SK-N-SH (cell line): Measurements from ENCODE around the gene TTC39B. TPM values are rescaled to one million over a fixed set of nuclear protein-coding genes. Genes with fewer than 3 reads are reported as not detected.

ENCODE experiments used
- CTCF ChIA-PET: fragments of 300-600, 350-600 bp; formaldehyde crosslinking; extraction: SDS; loops from one replicate; lab custom pipeline; 2021; lab: Yijun Ruan, JAX
- POLR2A ChIA-PET: fragments of 350-600 bp; sonication (Branson Sonifier 250); formaldehyde crosslinking; extraction: SDS; loops from one replicate; lab custom pipeline; 2020; ENCODE audit warnings: antibody characterized with exemption, inconsistent platforms; lab: Yijun Ruan, JAX
- DNase-seq: peaks from one replicate; pipeline ENCODE4 v3.0.0; 2012
- H2AFZ ChIP-seq: fragments of 200-600 bp; sonication (generic); 2 replicates; pipeline ENCODE4 v1.8.1; 2016; ENCODE audit warnings: antibody characterized with exemption, mild to moderate bottlenecking, low read depth
- H3F3A ChIP-seq: fragments of 200-600 bp; sonication (generic); replicated peaks from 2 replicates; pipeline ENCODE3; 2016; ENCODE audit warnings: antibody characterized with exemption, mild to moderate bottlenecking; ENCODE audit not compliant: insufficient read depth
- H3K27ac ChIP-seq, 2 experiments: fragments of 200-500 bp in 1 of 2; fragments of 200-600 bp in 1 of 2; sonication (Bioruptor generic) in 1 of 2; sonication (generic), shearing (Covaris generic) in 1 of 2; 2 replicates each; pipeline versions ENCODE4 v1.5.1 to v1.6.1; 2014 to 2016; ENCODE audit warnings: low read depth in 2 of 2, inconsistent platforms in 1 of 2, low read length in 1 of 2, mild to moderate bottlenecking in 1 of 2, mixed read lengths in 1 of 2
- H3K27me3 ChIP-seq: fragments of 200-600 bp; sonication (generic), shearing (Covaris generic); 2 replicates; pipeline ENCODE4 v1.6.1; 2016; ENCODE audit warnings: mixed run types; ENCODE audit not compliant: insufficient read depth
- H3K36me3 ChIP-seq, 2 experiments: fragments of 200-500 bp in 1 of 2; fragments of 200-600 bp in 1 of 2; sonication (Bioruptor generic) in 1 of 2; sonication (generic) in 1 of 2; replicated peaks in 1 of 2; 2 replicates each; pipeline versions ENCODE3 to v1.5.1; 2014 to 2016; ENCODE audit warnings: low read length in 1 of 2, mild to moderate bottlenecking in 1 of 2; ENCODE audit not compliant: insufficient read depth in 2 of 2, control insufficient read depth in 1 of 2
- H3K4me1 ChIP-seq, 2 experiments: fragments of 200-500 bp in 1 of 2; fragments of 200-600 bp in 1 of 2; sonication (Bioruptor generic) in 1 of 2; sonication (generic), shearing (Covaris generic) in 1 of 2; 2 replicates each; pipeline versions ENCODE4 v1.5.1 to v1.6.1; 2014 to 2016; ENCODE audit warnings: low read depth in 1 of 2, low read length in 1 of 2, mixed run types in 1 of 2; ENCODE audit not compliant: insufficient read depth in 2 of 2, control insufficient read depth in 1 of 2
- H3K4me2 ChIP-seq: fragments of 200-600 bp; sonication (generic), shearing (Covaris generic); 2 replicates; pipeline ENCODE4 v1.6.1; 2017; ENCODE audit warnings: mixed run types
- H3K4me3 ChIP-seq, 2 experiments: fragments of 200-500 bp in 1 of 2; fragments of 200-600 bp in 1 of 2; sonication (Bioruptor generic) in 1 of 2; sonication (generic), shearing (Covaris generic) in 1 of 2; 2 replicates each; pipeline versions ENCODE4 v1.5.1 to v1.8.1; 2014 to 2016; ENCODE audit warnings: low read depth in 2 of 2, inconsistent platforms in 1 of 2, low read length in 1 of 2, mild to moderate bottlenecking in 1 of 2, mixed read lengths in 1 of 2, moderate library complexity in 1 of 2
- H3K79me2 ChIP-seq: fragments of 200-600 bp; sonication (generic); 2 replicates; pipeline ENCODE4 v1.8.1; 2017; ENCODE audit warnings: mild to moderate bottlenecking; ENCODE audit not compliant: insufficient read depth
- H3K9ac ChIP-seq: fragments of 200-600 bp; sonication (generic); 2 replicates; pipeline ENCODE4 v1.6.1; 2017; ENCODE audit warnings: mixed run types
- H3K9me2 ChIP-seq: fragments of 200-600 bp; sonication (generic); 2 replicates; pipeline ENCODE4 v1.6.1; 2017; ENCODE audit warnings: mixed run types
- H3K9me3 ChIP-seq: fragments of 200-600 bp; sonication (generic); 2 replicates; pipeline ENCODE4 v1.6.1; 2017; ENCODE audit warnings: mixed run types, mild to moderate bottlenecking, moderate library complexity
- H4K20me1 ChIP-seq: fragments of 200-600 bp; sonication (generic); 2 replicates; pipeline ENCODE4 v1.6.1; 2017; ENCODE audit warnings: mild to moderate bottlenecking, mixed run types; ENCODE audit not compliant: insufficient read depth
- CTCF ChIP-seq: fragments of 200-600 bp; sonication (generic); IDR thresholded peaks from 2 replicates; pipeline ENCODE4 v1.6.1; 2017; ENCODE audit warnings: antibody characterized with exemption, mild to moderate bottlenecking, moderate library complexity
- ELF1 ChIP-seq: IDR thresholded peaks from 2 replicates; pipeline ENCODE4 v1.4.0; 2012
- EP300 ChIP-seq, 2 experiments: IDR thresholded peaks; 2 replicates each; pipeline versions ENCODE4 v1.4.0 to v1.6.1; 2012; ENCODE audit warnings: borderline replicate concordance in 1 of 2, low read depth in 1 of 2, low read length in 1 of 2
- EZH2phosphoT487 ChIP-seq: fragments of 200-600 bp; sonication (generic); IDR thresholded peaks from 2 replicates; pipeline ENCODE4 v1.6.1; 2017; ENCODE audit warnings: low read depth, mixed run types, mild to moderate bottlenecking, antibody characterized with exemption, moderate library complexity, borderline replicate concordance
- FOXJ3 ChIP-seq: sonication (generic); formaldehyde crosslinking; IDR thresholded peaks from 2 replicates; pipeline ENCODE4 v1.5.1; 2020; ENCODE audit warnings: mild to moderate bottlenecking, missing genetic modification reagents
- GABPA ChIP-seq: IDR thresholded peaks from 2 replicates; pipeline ENCODE4 v1.4.0; 2012; ENCODE audit warnings: low read depth, mild to moderate bottlenecking
- GATA2 ChIP-seq: sonication (generic); formaldehyde crosslinking; IDR thresholded peaks from 2 replicates; pipeline ENCODE4 v1.5.0; 2020; ENCODE audit warnings: mild to moderate bottlenecking, missing genetic modification reagents
- IRF3 ChIP-seq: fragments of 150-350 bp; IDR thresholded peaks from 2 replicates; pipeline ENCODE4 v1.6.1; 2016; ENCODE audit warnings: mild to moderate bottlenecking, low read depth, low read length
- JUND ChIP-seq: IDR thresholded peaks from 2 replicates; pipeline ENCODE4 v1.4.0; 2012
- MAX ChIP-seq: IDR thresholded peaks from 2 replicates; pipeline ENCODE4 v1.4.0; 2012; ENCODE audit warnings: low read depth
- MEF2A ChIP-seq: IDR thresholded peaks from 2 replicates; pipeline ENCODE4 v1.4.0; 2012; ENCODE audit warnings: low read depth, borderline replicate concordance
- POLR2AphosphoS5 ChIP-seq: IDR thresholded peaks from 2 replicates; pipeline ENCODE4 v1.6.1; 2012; ENCODE audit warnings: low read depth, low read length
- RAD21 ChIP-seq: IDR thresholded peaks from 2 replicates; pipeline ENCODE4 v1.6.1; 2012; ENCODE audit warnings: mild to moderate bottlenecking, low read length
- RCOR1 ChIP-seq: fragments of 150-350 bp; IDR thresholded peaks from 2 replicates; pipeline ENCODE4 v1.6.1; 2017; ENCODE audit warnings: antibody characterized with exemption, low read length
- RFX5 ChIP-seq: IDR thresholded peaks from 2 replicates; pipeline ENCODE4 v1.6.1; 2012; ENCODE audit warnings: mild to moderate bottlenecking, improper control_type of control experiment, low read length
- RXRA ChIP-seq: IDR thresholded peaks from 2 replicates; pipeline ENCODE4 v1.4.0; 2012; ENCODE audit warnings: low read depth, mild to moderate bottlenecking, borderline replicate concordance
- SIN3A ChIP-seq: IDR thresholded peaks from 2 replicates; pipeline ENCODE4 v1.6.1; 2012; ENCODE audit warnings: low read depth, mild to moderate bottlenecking, low read length, moderate library complexity, borderline replicate concordance
- SMC3 ChIP-seq: IDR thresholded peaks from 2 replicates; pipeline ENCODE4 v1.6.1; 2012; ENCODE audit warnings: low read depth, low read length, improper control_type of control experiment
- TAF1 ChIP-seq: IDR thresholded peaks from 2 replicates; pipeline ENCODE4 v1.6.1; 2012; ENCODE audit warnings: low read depth, mild to moderate bottlenecking, low read length, moderate library complexity, borderline replicate concordance
- TCF12 ChIP-seq: IDR thresholded peaks from 2 replicates; pipeline ENCODE4 v1.4.0; 2012
- WGBS: methylation state at CpG from one replicate; pipeline ENCODE4 v1.1.6; 2017; ENCODE audit warnings: low lambda C conversion rate; 5-methylcytosine and 5-hydroxymethylcytosine counted together
- polyA plus RNA-seq, 3 experiments: library from polyadenylated mRNA; depleted of rRNA; stranded (reverse); fragments of >200 nt; gene quantifications; 2 replicates each; pipeline ENCODE4 v1.2.3, GENCODE V29; 2012
- TF ChIP-seq, protein P1 (sequence below): IDR thresholded peaks from 2 replicates; pipeline ENCODE4 v1.4.0; 2012; ENCODE audit warnings: low read depth, borderline replicate concordance
- TF ChIP-seq, protein P2 (sequence below): IDR thresholded peaks from 2 replicates; pipeline ENCODE4 v1.4.0; 2012; ENCODE audit warnings: low read depth, borderline replicate concordance

Gene TTC39B
- polyA plus RNA-seq, 1 of the 3 experiments (the other 2 are of a cell fraction) = 0.54 TPM

DNA sequence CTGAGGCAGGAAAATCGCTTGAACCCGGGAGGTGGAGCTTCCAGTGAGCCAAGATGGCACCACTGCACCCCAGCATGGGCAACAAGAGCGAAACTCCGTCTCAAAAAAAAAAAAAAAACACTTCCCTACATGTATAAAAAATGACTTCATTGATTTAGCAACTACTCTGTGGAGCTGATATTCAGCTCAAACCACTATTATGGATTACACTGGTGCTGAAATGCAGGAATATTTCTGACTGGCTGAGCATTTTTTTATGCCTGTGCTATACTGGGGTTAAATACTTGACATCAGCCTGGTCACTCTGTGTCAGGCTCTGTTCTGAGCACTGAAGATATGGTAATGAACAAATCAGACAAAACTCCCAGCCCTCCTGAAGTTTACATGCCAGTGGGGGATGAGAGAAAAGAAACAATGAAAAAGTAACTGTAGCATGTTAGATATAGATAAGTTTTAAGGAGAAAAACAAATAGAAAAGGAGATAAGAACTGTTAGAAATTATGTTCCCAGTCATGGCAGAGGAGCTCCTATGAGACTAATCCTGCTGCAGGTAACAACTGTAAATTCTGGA lies 22.6 kb upstream of the TTC39B start:
- H3K9me3 ChIP-seq = no peaks in the 10 kb centered on the region
- no peak overlapping the region for H3K27ac ChIP-seq
- ChIA-PET CTCF (no interaction called here), POLR2A (no interaction called here)
- H3K4me3 ChIP-seq = no peak overlapping the region
- no peaks in the 10 kb centered on the region for H3K27me3 ChIP-seq
- no peak for DNase-seq
- H3K9ac ChIP-seq = no peak overlapping the region
- no peaks in the 10 kb centered on the region for H4K20me1 ChIP-seq
- TF ChIP-seq TAF1 (no peak), SIN3A (no peak), TCF12 (no peak), RCOR1 (no peak), IRF3 (no peak), CTCF (no peak)
- H3K4me2 ChIP-seq = no peak overlapping the region
- H2AFZ ChIP-seq = no peak overlapping the region
- no peaks in the 10 kb centered on the region for H3K4me1 ChIP-seq
- no peaks in the 10 kb centered on the region for H3K9me2 ChIP-seq
- H3K79me2 ChIP-seq = no peaks in the 10 kb centered on the region
- no peaks in the 10 kb centered on the region for H3F3A ChIP-seq
- H3K36me3 ChIP-seq = no peaks in the 10 kb centered on the region
- 85% methylated on average over 4 of the region's 4 CpGs for WGBS

- H3K9me3 ChIP-seq = no peaks in the 10 kb centered on the region
- no peaks in the 10 kb centered on the region for H3K36me3 ChIP-seq
- DNase-seq = no peak
- H4K20me1 ChIP-seq = no peaks in the 10 kb centered on the region
- H3K9me2 ChIP-seq = no peaks in the 10 kb centered on the region
- CTCF ChIA-PET = no interaction called here
- H3K4me3 ChIP-seq = no peak overlapping the region
- H3F3A ChIP-seq = no peaks in the 10 kb centered on the region
- no peak overlapping the region for H3K27ac ChIP-seq
- 85% methylated on average over 1 of the region's 1 CpG for WGBS
- H3K27me3 ChIP-seq = no peaks in the 10 kb centered on the region
- TF ChIP-seq, protein P1, sequence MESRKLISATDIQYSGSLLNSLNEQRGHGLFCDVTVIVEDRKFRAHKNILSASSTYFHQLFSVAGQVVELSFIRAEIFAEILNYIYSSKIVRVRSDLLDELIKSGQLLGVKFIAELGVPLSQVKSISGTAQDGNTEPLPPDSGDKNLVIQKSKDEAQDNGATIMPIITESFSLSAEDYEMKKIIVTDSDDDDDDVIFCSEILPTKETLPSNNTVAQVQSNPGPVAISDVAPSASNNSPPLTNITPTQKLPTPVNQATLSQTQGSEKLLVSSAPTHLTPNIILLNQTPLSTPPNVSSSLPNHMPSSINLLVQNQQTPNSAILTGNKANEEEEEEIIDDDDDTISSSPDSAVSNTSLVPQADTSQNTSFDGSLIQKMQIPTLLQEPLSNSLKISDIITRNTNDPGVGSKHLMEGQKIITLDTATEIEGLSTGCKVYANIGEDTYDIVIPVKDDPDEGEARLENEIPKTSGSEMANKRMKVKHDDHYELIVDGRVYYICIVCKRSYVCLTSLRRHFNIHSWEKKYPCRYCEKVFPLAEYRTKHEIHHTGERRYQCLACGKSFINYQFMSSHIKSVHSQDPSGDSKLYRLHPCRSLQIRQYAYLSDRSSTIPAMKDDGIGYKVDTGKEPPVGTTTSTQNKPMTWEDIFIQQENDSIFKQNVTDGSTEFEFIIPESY = no peak
- TF ChIP-seq RXRA (no peak), GABPA (no peak), TCF12 (no peak), SMC3 (no peak), ELF1 (no peak), JUND (no peak), EP300 (IDR thresholded peaks at IDR 0.05; ENCODE audit: borderline replicate concordance in 1 of 2, low read depth in 1 of 2, low read length in 1 of 2) (no peak), POLR2AphosphoS5 (no peak), FOXJ3 (no peak), MEF2A (no peak), RFX5 (no peak), TAF1 (no peak), RAD21 (no peak), GATA2 (no peak), EZH2phosphoT487 (no peak), MAX (no peak)
- TF ChIP-seq, protein P2, sequence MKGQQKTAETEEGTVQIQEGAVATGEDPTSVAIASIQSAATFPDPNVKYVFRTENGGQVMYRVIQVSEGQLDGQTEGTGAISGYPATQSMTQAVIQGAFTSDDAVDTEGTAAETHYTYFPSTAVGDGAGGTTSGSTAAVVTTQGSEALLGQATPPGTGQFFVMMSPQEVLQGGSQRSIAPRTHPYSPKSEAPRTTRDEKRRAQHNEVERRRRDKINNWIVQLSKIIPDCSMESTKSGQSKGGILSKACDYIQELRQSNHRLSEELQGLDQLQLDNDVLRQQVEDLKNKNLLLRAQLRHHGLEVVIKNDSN = no peak
- H3K4me2 ChIP-seq = no peak overlapping the region
- no peak overlapping the region for H2AFZ ChIP-seq
- no peak overlapping the region for H3K9ac ChIP-seq
- POLR2A ChIA-PET = no interaction called here
- no peaks in the 10 kb centered on the region for H3K4me1 ChIP-seq
- H3K79me2 ChIP-seq = no peaks in the 10 kb centered on the region
These were observed 21.9 kb upstream of the TTC39B start for GRCh38 chr9:15328946-15329345.
